Astrocyte (in vitro differentiated cells and primary cell): Measurements from ENCODE around the gene LRRC28.

ENCODE experiments used
- EZH2 ChIP-seq: IDR thresholded peaks from 2 replicates; pipeline ENCODE4 v1.6.1; 2012; ENCODE audit warnings: mild to moderate bottlenecking, low read length, inconsistent platforms; ENCODE audit not compliant: insufficient read depth
- TF ChIP-seq, protein P1 (sequence below): IDR thresholded peaks from 2 replicates; pipeline ENCODE4 v1.5.1; 2011; ENCODE audit warnings: low read depth, mild to moderate bottlenecking, inconsistent platforms, low read length, moderate library complexity; ENCODE audit not compliant: insufficient read depth

DNA sequence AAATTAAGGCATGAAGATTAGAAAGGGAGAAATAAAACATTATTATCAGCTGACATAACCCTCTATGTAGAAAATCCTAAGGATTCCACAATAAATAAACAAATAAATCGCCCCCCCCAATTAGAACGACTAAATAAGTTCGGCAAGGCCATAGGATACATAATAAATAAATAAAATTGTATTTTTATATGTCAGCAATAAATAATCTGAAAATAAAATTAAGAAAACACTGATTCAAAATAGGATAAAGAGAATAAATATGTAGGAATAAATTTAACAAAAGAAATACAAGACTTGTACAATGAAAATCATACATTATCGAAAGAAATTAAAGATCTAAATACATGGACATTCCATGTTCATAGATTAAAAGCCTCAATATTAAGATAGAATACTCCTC is 7.0 kb upstream of the LRRC28 start:
- no peak for TF ChIP-seq EZH2
- TF ChIP-seq, protein P1, sequence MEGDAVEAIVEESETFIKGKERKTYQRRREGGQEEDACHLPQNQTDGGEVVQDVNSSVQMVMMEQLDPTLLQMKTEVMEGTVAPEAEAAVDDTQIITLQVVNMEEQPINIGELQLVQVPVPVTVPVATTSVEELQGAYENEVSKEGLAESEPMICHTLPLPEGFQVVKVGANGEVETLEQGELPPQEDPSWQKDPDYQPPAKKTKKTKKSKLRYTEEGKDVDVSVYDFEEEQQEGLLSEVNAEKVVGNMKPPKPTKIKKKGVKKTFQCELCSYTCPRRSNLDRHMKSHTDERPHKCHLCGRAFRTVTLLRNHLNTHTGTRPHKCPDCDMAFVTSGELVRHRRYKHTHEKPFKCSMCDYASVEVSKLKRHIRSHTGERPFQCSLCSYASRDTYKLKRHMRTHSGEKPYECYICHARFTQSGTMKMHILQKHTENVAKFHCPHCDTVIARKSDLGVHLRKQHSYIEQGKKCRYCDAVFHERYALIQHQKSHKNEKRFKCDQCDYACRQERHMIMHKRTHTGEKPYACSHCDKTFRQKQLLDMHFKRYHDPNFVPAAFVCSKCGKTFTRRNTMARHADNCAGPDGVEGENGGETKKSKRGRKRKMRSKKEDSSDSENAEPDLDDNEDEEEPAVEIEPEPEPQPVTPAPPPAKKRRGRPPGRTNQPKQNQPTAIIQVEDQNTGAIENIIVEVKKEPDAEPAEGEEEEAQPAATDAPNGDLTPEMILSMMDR: no peak
